BJ (cell line): Measurements from ENCODE around the gene PCDHGB2. TPM values are rescaled to one million over a fixed set of nuclear protein-coding genes. Genes with fewer than 3 reads are reported as not detected.
"Not testable (repeated sequence)": the region's sequence is repeated elsewhere in the genome, so short reads cannot be mapped to it uniquely, and the experiment has no call there.

Experiments used
- CTCF ChIA-PET: fragments of 350-600 bp; formaldehyde crosslinking; extraction: SDS; loops from one replicate; lab custom pipeline; 2021; ENCODE audit warnings: antibody characterized with exemption, inconsistent platforms; lab: Yijun Ruan, JAX
- POLR2A ChIA-PET: fragments of 300-600 bp; sonication (Branson Sonifier 250); formaldehyde crosslinking; extraction: SDS; loops from one replicate; lab custom pipeline; 2021; ENCODE audit warnings: antibody characterized with exemption; lab: Charles Lee
- DNase-seq: peaks from one replicate; pipeline ENCODE4 v3.0.0-alpha.2; 2011; ENCODE audit warnings: low read depth
- H3K27me3 ChIP-seq: 2 replicates; pipeline ENCODE4 v1.6.0; 2011; ENCODE audit warnings: low read length; ENCODE audit not compliant: control insufficient read depth, insufficient read depth
- H3K36me3 ChIP-seq: 2 replicates; pipeline ENCODE4 v1.5.1; 2011; ENCODE audit warnings: low read length; ENCODE audit not compliant: control insufficient read depth, insufficient read depth
- H3K4me3 ChIP-seq: 2 replicates; pipeline ENCODE4 v1.5.1; 2011; ENCODE audit warnings: low read depth, mild to moderate bottlenecking, control low read depth, low read length
- CTCF ChIP-seq: IDR thresholded peaks from 2 replicates; pipeline ENCODE4 v1.5.1; 2011; ENCODE audit warnings: low read depth, mild to moderate bottlenecking, control low read depth, inconsistent platforms, low read length, moderate library complexity; ENCODE audit not compliant: insufficient read depth
- polyA minus RNA-seq: library from RNA; depleted of rRNA, polyadenylated mRNA; stranded (reverse); fragments of >200 nt; gene quantifications from 2 replicates; pipeline ENCODE4 v1.2.3, GENCODE V29; 2011; rRNA and poly(A)+ RNA removed
- polyA plus RNA-seq: library from polyadenylated mRNA; depleted of rRNA; stranded (reverse); fragments of >200 nt; gene quantifications from 2 replicates; pipeline ENCODE4 v1.2.3, GENCODE V29; 2011; rRNA removed

The PCDHGB2 gene
- polyA plus RNA-seq (3.7 and 4.0 TPM in 2 replicates), polyA minus RNA-seq (9.2 and 9.4 TPM in 2 replicates)

GRCh38 chr5:141359790-141360426, at the start of gene PCDHGB2:
Gene PCDHGB2, plus strand, starts transcription at chr5:141359994. Its CDS starts 142 bp downstream, at chr5:141360136.
- peak; percentile 51 for TF ChIP-seq CTCF
- no peak for DNase-seq

GRCh38 chr5:141313711-141314110, 46.1 kb upstream of the PCDHGB2 start:
- H3K36me3 ChIP-seq, result no peaks in the 10 kb centered on the region
- CTCF ChIA-PET, result no interaction called here
- POLR2A ChIA-PET, result no interaction called here

More at GRCh38 chr5:141359790-141360426, at the start of gene PCDHGB2:
- no peaks in the 10 kb centered on the region for H3K36me3 ChIP-seq
- H3K27me3 ChIP-seq, result 0 out of 2 replicates have a peak, but pooled peaks cover 2% of the 10 kb centered on the region
- peak within 1 kb of the TSS; percentile 36 for H3K4me3 ChIP-seq
- ChIA-PET CTCF (interaction anchor here (0.6 to 2.8 kb wide), 7 partner anchors 17 to 207 kb away, joined by 3 to 9 read pairs (median 4); partner anchors contain the start of gene PCDHGA2), POLR2A (no interaction called here)

GRCh38 chr5:141316963-141317362, 42.8 kb upstream of the PCDHGB2 start:
- DNase-seq, CTCF ChIA-PET, H3K36me3 ChIP-seq, H3K4me3 ChIP-seq, POLR2A ChIA-PET, H3K27me3 ChIP-seq: not testable (repeated sequence)

More at GRCh38 chr5:141313711-141314110, 46.1 kb upstream of the PCDHGB2 start:
- no peak for TF ChIP-seq CTCF
- Histone ChIP-seq H3K27me3 (no peaks in the 10 kb centered on the region), H3K4me3 (no peak overlapping the region)
- DNase-seq, result no peak

GRCh38 chr5:141319202-141319601, 40.6 kb upstream of the PCDHGB2 start:
- ChIA-PET POLR2A (no interaction called here), CTCF (interaction anchor here (0.8 to 3.8 kb wide), 9 partner anchors 11 to 249 kb away, joined by 3 to 27 read pairs (median 4); partner anchors contain the start of genes PCDHGA1, PCDHGA7 and SLC25A2)
- TF ChIP-seq CTCF, result no peak
- no peak for DNase-seq
- H3K36me3 ChIP-seq, result peaks cover 2% of the 10 kb centered on the region
- no peak overlapping the region for H3K4me3 ChIP-seq
- no peaks in the 10 kb centered on the region for H3K27me3 ChIP-seq

GRCh38 chr5:141319699-141320098, 40.1 kb upstream of the PCDHGB2 start:
- TF ChIP-seq CTCF, result no peak
- H3K36me3 ChIP-seq, result peaks cover 2% of the 10 kb centered on the region
- CTCF ChIA-PET, result interaction anchor here (0.8 to 11.7 kb wide), 20 partner anchors 10 to 299 kb away, joined by 3 to 85 read pairs (median 4); partner anchors contain the start of genes DIAPH1, PCDHB9, PCDHGA1 and PCDHGA10
- no peak for DNase-seq
- POLR2A ChIA-PET, result interaction anchor here (1.5 kb wide), 1 partner anchor 9 kb away, joined by 4 read pairs; no protein-coding TSS in a partner anchor
- peak overlapping the region; percentile 73 for H3K4me3 ChIP-seq
- no peaks in the 10 kb centered on the region for H3K27me3 ChIP-seq
